Gastrocnemius medialis (tissue), 4 donors: ENCODE measurements around the gene RPL13A. TPM values are rescaled to one million over a fixed set of nuclear protein-coding genes. Genes with fewer than 3 reads are reported as not detected.

Experiments used
- ATAC-seq, 2 donors: fragments of 150-250 bp; one replicate each; pipeline ENCODE4 v1.9.1; 2016
- DNase-seq, 2 donors: peaks; one replicate each; pipeline ENCODE4 v3.0.0-alpha.2; 2019
- H3K27ac ChIP-seq, 4 donors: fragments of 200-600 bp; sonication (generic); 1 replicate in 1 of 4; 2 replicates in 3 of 4; pipeline ENCODE4 v1.5.1; 2016 to 2018; ENCODE audit warnings: mild to moderate bottlenecking in 2 of 4, moderate library complexity in 1 of 4
- H3K27me3 ChIP-seq, 3 donors: fragments of 200-600 bp; sonication (generic) in 2 of 3; 1 replicate in 1 of 3; 2 replicates in 2 of 3; pipeline versions ENCODE4 v1.5.1 to v1.6.0; 2016 to 2019; ENCODE audit warnings: mild to moderate bottlenecking in 1 of 3, moderate library complexity in 1 of 3
- H3K36me3 ChIP-seq, 2 donors: fragments of 200-600 bp; sonication (generic) in 1 of 2; one replicate each; pipeline ENCODE4 v1.5.1; 2017 to 2018
- H3K4me1 ChIP-seq, 2 donors: fragments of 200-600 bp; sonication (generic) in 1 of 2; one replicate each; pipeline ENCODE4 v1.5.1; 2016 to 2017; ENCODE audit warnings: mild to moderate bottlenecking in 2 of 2
- H3K4me3 ChIP-seq, 4 donors: fragments of 200-600 bp; sonication (generic) in 3 of 4; 1 replicate in 1 of 4; 2 replicates in 3 of 4; pipeline ENCODE4 v1.5.1; 2016 to 2019; ENCODE audit warnings: mild to moderate bottlenecking in 2 of 4
- H3K9me3 ChIP-seq, 3 donors: fragments of 200-600 bp; sonication (generic) in 2 of 3; 1 replicate in 1 of 3; 2 replicates in 2 of 3; pipeline ENCODE4 v1.5.1; 2016 to 2019
- POLR2A ChIP-seq, 2 donors: fragments of 450-650 bp; IDR thresholded peaks; one replicate each; pipeline ENCODE4 v1.6.1; 2017; ENCODE audit warnings: antibody characterized with exemption in 2 of 2, mild to moderate bottlenecking in 2 of 2, moderate library complexity in 2 of 2
- in situ Hi-C, 4 donors: fragments of 200-750 bp; cut with MboI; loops; one replicate each; pipeline versions ENCODE4 v1.15.0 to v1.8.0; 2017; ENCODE audit warnings: low sequenced_read_pairs in 4 of 4
- intact Hi-C: fragments of 100-400 bp; cut with DNase I; formaldehyde crosslinking; loops from one replicate; pipeline ENCODE4 v1.15.1; 2023; ENCODE audit warnings: low total_unique reads
- total RNA-seq, 4 donors: library from RNA; depleted of rRNA; stranded (reverse); fragments of >200 nt; gene quantifications; one replicate each; pipeline versions ENCODE4 v1.1.0 to v1.2.3, GENCODE V29; 2016
- TF ChIP-seq, protein P1 (sequence below), 5 experiments: fragments of 450-650 bp in 3 of 5; fragments of 200-600 bp in 2 of 5; sonication (generic) in 2 of 5; IDR thresholded peaks in 4 of 5; conservative IDR thresholded peaks in 1 of 5; 1 replicate in 4 of 5; 2 replicates in 1 of 5; pipeline ENCODE4 v1.5.1; 2016 to 2019; ENCODE audit warnings: antibody characterized with exemption in 5 of 5, mild to moderate bottlenecking in 3 of 5, moderate library complexity in 3 of 5

Gene RPL13A
- total RNA-seq, 4 donors from 2014 or later, result 1,565 to 2,260 (median 1,899) TPM

DNA sequence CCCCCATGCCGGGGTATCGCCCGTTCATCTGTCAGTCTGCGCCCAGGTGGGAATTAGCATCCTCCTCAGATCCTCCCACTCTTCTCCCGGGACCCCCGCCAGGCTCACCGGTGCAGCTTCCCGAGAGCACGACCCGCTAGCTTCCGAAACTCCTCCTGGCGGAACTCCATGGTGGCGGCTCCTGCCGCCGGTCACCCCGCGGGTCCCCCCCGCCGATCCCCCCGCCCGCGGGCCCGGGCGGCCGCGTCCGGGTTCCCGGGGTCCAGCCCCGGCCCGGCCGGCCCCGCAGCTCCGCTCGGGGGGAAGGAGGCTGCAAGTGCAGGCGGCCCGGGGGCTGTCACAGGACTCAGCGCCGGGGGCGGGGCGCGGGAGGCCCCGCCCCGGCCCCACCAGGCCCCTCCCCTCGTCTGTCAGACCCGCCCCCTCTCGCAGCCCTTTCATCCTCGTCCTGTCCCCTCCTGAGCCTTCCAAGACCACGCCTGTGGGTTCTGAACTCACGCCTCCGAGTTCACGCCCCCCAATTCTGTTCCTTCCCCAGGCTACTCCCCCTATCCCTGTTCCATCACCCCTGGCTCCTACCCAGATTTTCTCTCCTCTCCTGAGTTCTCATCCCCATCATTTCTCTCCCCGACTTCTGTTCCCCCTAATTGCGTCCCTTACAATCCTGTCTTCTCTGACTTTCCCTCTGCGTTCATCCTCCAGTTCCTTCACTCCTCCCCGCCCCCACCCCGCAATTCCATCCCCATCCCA, 46.0 kb upstream of the RPL13A start, which contains the start of gene SLC17A7:
Gene SLC17A7, minus strand, starts transcription at position 318 of the 750 bp plus-strand sequence. Its CDS starts 148 bp downstream, at position 170.
- DNase-seq (peak; percentile 48 to 72), ATAC-seq (peak in 1 of 2 donors; percentile 5)
- peaks cover 47 to 57% (median 57%) of the 10 kb centered on the region in 3 donors for H3K27me3 ChIP-seq
- H3K4me3 ChIP-seq, result peak within 1 kb of the TSS; percentile 61 to 99 (median 80)
- in situ Hi-C loops, result loop anchor here (5.0 to 10.0 kb wide), 4 partner anchors 47 to 217 kb away; partner anchors contain the start of gene KASH5 (in 1 of the 4)
- H3K4me1 ChIP-seq, result no peaks in the 10 kb centered on the region
- peaks cover 0 to 4% of the 10 kb centered on the region in 2 donors for H3K36me3 ChIP-seq
- peak within 1 kb of the TSS; percentile 65 to 85 (median 82) for H3K27ac ChIP-seq
- intact Hi-C loops, result no loop called here
- H3K9me3 ChIP-seq, result no peaks in the 10 kb centered on the region
- TF ChIP-seq, protein P1, sequence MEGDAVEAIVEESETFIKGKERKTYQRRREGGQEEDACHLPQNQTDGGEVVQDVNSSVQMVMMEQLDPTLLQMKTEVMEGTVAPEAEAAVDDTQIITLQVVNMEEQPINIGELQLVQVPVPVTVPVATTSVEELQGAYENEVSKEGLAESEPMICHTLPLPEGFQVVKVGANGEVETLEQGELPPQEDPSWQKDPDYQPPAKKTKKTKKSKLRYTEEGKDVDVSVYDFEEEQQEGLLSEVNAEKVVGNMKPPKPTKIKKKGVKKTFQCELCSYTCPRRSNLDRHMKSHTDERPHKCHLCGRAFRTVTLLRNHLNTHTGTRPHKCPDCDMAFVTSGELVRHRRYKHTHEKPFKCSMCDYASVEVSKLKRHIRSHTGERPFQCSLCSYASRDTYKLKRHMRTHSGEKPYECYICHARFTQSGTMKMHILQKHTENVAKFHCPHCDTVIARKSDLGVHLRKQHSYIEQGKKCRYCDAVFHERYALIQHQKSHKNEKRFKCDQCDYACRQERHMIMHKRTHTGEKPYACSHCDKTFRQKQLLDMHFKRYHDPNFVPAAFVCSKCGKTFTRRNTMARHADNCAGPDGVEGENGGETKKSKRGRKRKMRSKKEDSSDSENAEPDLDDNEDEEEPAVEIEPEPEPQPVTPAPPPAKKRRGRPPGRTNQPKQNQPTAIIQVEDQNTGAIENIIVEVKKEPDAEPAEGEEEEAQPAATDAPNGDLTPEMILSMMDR (IDR thresholded peaks at IDR 0.05 in 4 of 5, conservative IDR thresholded peaks at IDR 0.05 in 1 of 5), result no peak
- TF ChIP-seq POLR2A (IDR thresholded peaks at IDR 0.05), result peak in 1 of 2 donors; percentile 27

DNA sequence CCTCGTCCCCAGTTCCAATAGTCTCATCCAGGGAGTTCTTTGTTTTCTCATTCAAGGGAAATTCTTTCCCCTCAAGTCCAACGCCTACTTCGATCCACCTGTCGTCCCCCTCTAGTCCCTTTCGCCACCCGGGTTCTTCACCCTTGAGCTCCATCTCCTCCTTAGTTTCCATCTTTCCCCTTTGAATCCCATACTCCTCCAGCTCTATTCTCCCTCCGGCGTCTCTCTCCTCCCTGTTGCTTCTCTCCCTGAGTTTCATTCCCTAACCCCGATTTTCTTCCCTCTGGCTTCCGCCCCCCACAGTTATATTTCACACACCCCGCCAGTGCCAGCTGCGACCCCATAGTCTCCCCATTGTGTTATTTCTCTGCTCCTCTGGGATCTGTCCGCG, 45.5 kb upstream of the RPL13A start:
- H3K36me3 ChIP-seq, result peaks cover 0 to 6% of the 10 kb centered on the region in 2 donors
- ATAC-seq (no peak), DNase-seq (no peak)
- no peaks in the 10 kb centered on the region for H3K4me1 ChIP-seq
- H3K27me3 ChIP-seq, result peaks cover 42 to 52% (median 52%) of the 10 kb centered on the region in 3 donors
- intact Hi-C loops (loop anchor here (2.0 kb wide), 1 partner anchor 79 kb away; the partner anchor contains the start of genes DKKL1 and TEAD2), in situ Hi-C loops (loop anchor here (5.0 to 10.0 kb wide), 4 partner anchors 47 to 217 kb away; partner anchors contain the start of gene KASH5 (in 1 of the 4))
- TF ChIP-seq POLR2A (IDR thresholded peaks at IDR 0.05), result peak in 1 of 2 donors; percentile 37
- TF ChIP-seq, protein P1 (IDR thresholded peaks at IDR 0.05 in 4 of 5, conservative IDR thresholded peaks at IDR 0.05 in 1 of 5), result no peak
- peak overlapping the region; percentile 61 to 99 (median 80) for H3K4me3 ChIP-seq
- H3K9me3 ChIP-seq, result no peaks in the 10 kb centered on the region
- peak overlapping the region; percentile 65 to 85 (median 82) for H3K27ac ChIP-seq

DNA sequence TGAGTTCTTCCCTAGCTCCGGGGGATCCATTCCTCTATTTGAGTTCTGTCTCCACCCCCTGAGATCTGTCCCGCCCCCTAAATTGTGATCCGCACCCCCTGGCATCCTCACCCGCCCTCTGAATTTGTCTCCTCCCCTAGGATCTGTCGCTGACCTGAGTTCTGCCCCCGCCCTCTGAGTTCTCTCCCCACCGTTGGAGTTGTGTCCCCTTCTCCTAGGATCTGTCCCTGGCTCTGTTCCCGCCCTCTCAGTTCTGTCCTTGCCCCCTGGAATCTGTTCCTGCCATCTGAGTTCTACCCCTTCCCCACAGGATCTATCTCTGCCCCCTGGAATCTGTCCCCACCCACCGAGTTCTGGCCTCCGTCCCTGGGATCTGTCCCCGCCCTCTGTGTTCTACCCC, 45.1 kb upstream of the RPL13A start:
- Histone ChIP-seq H3K4me1 (no peaks in the 10 kb centered on the region), H3K27ac (peak overlapping the region; percentile 65 to 85 (median 82)), H3K27me3 (peaks cover 38 to 48% (median 48%) of the 10 kb centered on the region in 3 donors), H3K4me3 (peak overlapping the region; percentile 61 to 99 (median 80)), H3K9me3 (no peaks in the 10 kb centered on the region), H3K36me3 (peaks cover 0 to 6% of the 10 kb centered on the region in 2 donors)
- TF ChIP-seq, protein P1 (IDR thresholded peaks at IDR 0.05 in 4 of 5, conservative IDR thresholded peaks at IDR 0.05 in 1 of 5), result no peak
- TF ChIP-seq POLR2A (IDR thresholded peaks at IDR 0.05), result no peak
- peak in 1 of 2 donors; percentile 3 for ATAC-seq
- in situ Hi-C loops (loop anchor here (5.0 to 10.0 kb wide), 4 partner anchors 48 to 218 kb away; partner anchors contain the start of gene KASH5 (in 1 of the 4)), intact Hi-C loops (loop anchor here (2.0 kb wide), 1 partner anchor 80 kb away; the partner anchor contains the start of genes DKKL1 and TEAD2)
- DNase-seq, result peak; percentile 49 to 67

DNA sequence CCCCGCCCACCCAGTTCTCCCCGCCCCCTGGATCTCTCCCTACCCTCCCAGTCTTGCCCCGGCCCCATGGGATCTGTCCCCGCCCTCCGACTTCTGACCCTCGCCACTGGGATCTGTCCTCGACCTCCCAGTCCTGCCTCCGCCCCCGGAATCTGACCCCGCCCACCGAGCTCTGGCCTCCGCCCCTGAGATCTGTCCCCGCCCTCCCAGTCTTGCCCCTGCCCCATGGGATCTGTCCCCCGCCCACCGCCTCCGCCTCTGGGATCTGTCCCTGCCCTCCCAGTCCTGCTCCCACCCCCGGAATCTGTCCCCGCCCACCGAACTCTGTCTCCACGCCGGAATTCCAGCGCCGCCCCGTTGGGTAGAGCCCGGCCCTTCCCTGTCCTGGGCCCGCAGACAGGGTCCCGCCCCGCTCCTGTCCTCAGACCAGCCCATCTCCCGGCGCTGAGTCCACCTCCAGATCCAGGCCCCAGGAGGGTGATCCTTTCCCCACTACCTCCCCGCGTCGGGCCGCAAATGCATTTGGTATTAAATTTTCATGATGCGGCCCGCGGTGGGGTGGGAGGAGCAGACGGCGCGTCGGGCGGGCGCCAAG, 44.5 kb upstream of the RPL13A start:
- peak overlapping the region; percentile 73 to 85 (median 82) for H3K27ac ChIP-seq
- DNase-seq (peak; percentile 88 to 89), ATAC-seq (peak; percentile 45 to 49)
- peak overlapping the region; percentile 61 to 99 (median 80) for H3K4me3 ChIP-seq
- intact Hi-C loops, result loop anchor here (1.0 to 2.0 kb wide), 5 partner anchors 21 to 217 kb away; partner anchors contain the start of genes DKKL1 and TEAD2
- TF ChIP-seq, protein P1 (IDR thresholded peaks at IDR 0.05 in 4 of 5, conservative IDR thresholded peaks at IDR 0.05 in 1 of 5), result no peak
- no peaks in the 10 kb centered on the region for H3K9me3 ChIP-seq
- in situ Hi-C loops, result loop anchor here (5.0 to 10.0 kb wide), 4 partner anchors 48 to 218 kb away; partner anchors contain the start of gene KASH5 (in 1 of the 4)
- H3K36me3 ChIP-seq, result peaks cover 0 to 6% of the 10 kb centered on the region in 2 donors
- H3K4me1 ChIP-seq, result no peaks in the 10 kb centered on the region
- H3K27me3 ChIP-seq, result peaks cover 34 to 44% (median 43%) of the 10 kb centered on the region in 3 donors
